HL-60/S4 (cell line): ENCODE measurements around the gene SLC12A7.
"Not testable (repeated sequence)": the region's sequence is repeated elsewhere in the genome, so short reads cannot be mapped to it uniquely, and the experiment has no call there.

Source experiments
- in situ Hi-C: fragments of 300-500 bp; cut with MboI; formaldehyde crosslinking; loops from 2 replicates; pipeline ENCODE4 v1.14.3; 2022; ENCODE audit warnings: low sequenced_read_pairs

The SLC12A7 gene

DNA sequence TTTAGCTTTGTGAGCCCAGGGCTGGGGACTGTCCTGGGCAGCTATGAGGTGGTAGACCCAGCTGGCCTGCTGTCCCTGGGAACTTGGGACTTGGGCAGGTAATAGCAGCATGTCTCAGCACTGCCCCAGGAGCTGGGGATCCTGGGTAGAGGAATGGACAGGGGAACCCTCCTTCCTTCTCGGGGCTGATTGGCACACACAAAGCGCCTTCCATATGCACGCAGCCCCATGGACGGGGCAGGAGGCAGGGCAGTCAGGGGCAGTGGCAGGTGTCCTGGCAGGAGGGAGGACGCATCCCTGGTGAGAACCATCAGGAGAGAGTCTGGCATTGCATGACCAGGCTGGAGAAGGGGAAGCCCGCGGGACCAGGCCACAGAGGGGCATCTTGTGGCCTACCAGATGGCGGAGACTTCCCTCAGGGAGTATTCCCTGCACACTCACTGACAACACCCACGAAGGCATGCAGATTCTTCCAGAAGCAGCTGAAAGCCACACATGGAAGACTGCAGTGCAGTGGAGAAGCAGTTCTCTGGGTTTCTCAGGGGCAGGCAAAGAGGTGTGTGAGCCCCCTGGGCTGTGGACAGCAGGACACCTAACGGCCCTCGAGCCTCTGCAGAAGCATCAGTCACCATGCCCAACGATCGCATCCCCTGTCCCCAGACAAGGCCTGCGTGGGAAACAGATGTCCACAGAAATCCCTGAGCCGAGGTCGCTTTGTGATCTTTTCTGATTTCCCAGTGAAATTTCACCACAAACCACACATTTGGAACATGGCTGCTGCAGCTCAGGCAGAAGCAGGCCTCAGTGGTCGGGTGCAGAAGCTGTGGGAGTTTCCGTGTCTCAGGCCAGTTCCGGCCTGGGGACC, 110.2 kb downstream of the SLC12A7 start:
- in situ Hi-C loops = no loop called here

DNA sequence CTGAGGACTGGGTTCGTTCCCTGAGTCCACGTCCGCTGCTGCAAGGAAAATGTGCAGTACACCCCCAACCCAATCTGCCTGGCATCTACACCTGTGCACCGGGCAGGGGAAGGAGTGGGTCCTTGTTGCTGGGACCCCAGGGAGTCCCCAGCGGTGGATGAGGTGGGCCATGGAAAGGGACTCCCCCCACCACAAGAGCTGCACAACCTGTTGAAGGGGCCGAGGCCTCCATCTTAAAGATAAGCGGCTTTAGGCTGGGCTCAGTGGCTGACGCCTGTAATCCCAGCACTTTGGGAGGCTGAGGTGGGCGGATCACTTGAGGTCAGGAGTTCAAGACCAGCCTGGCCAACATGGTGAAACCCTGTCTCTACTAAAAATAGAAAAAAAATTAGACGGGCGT, 111.0 kb downstream of the SLC12A7 start:
- in situ Hi-C loops = not testable (repeated sequence)
